ENCODE measurements around the gene CYLD.

DNA sequence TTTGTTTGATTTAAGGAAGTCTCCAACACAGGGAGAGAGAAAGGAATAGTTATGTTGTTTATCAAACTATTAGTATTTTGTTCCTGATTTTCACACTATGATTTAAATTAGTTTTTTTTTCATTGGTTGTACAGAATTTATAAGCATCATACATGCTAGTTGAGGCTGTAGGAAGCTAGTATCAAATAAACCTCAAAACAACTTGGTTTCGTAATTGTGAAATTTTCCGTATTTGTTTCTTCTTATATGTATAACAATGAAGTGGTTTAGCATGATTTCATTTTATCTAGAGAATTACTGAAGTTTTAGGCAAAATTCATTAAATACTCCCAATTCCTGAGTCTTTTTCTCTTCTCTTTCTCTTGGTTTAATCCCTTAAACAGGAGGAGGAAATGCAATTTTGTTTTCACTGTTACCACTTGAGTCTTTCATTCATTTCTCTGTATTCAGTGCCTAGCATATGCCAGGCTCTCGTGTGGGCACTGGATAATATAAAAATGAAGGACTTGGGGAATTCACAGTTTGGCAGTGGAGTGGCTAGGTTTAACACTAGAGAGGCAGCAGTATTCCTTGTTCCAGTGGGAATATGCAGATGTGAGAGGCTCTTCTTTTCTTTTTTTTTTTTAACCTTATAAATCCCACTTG lies 1.8 kb downstream of the CYLD start:
- TF ChIP-seq, protein P1, sequence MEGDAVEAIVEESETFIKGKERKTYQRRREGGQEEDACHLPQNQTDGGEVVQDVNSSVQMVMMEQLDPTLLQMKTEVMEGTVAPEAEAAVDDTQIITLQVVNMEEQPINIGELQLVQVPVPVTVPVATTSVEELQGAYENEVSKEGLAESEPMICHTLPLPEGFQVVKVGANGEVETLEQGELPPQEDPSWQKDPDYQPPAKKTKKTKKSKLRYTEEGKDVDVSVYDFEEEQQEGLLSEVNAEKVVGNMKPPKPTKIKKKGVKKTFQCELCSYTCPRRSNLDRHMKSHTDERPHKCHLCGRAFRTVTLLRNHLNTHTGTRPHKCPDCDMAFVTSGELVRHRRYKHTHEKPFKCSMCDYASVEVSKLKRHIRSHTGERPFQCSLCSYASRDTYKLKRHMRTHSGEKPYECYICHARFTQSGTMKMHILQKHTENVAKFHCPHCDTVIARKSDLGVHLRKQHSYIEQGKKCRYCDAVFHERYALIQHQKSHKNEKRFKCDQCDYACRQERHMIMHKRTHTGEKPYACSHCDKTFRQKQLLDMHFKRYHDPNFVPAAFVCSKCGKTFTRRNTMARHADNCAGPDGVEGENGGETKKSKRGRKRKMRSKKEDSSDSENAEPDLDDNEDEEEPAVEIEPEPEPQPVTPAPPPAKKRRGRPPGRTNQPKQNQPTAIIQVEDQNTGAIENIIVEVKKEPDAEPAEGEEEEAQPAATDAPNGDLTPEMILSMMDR (IDR thresholded peaks at IDR 0.05) = no peak
- no peak for TF ChIP-seq POLR2A (IDR thresholded peaks at IDR 0.05)

Measured in adrenal gland (tissue), 5 donors.